ENCODE measurements around the gene SCN5A.

- TF ChIP-seq CTCF (IDR thresholded peaks at IDR 0.05): no peak
- no peak for TF ChIP-seq EZH2 (IDR thresholded peaks at IDR 0.05)
- no peak for TF ChIP-seq EZH2phosphoT487 (IDR thresholded peaks at IDR 0.05)
These were observed 13.0 kb downstream of the SCN5A start for GRCh38 chr3:38636464-38636863.
